HG02642 (cell line): Measurements from ENCODE around the gene SUPT4H1.

Experiments
- ATAC-seq: cut with Tn5 transposase; IDR thresholded peaks from one replicate; pipeline ENCODE4 v1.9.1; 2021; ENCODE audit warnings: mild to moderate bottlenecking; ENCODE audit not compliant: unreplicated experiment, poor library complexity

SUPT4H1 gene

GRCh38 chr17:58381124-58382035, 29.4 kb upstream of the SUPT4H1 start:
- ATAC-seq: no peak

DNA sequence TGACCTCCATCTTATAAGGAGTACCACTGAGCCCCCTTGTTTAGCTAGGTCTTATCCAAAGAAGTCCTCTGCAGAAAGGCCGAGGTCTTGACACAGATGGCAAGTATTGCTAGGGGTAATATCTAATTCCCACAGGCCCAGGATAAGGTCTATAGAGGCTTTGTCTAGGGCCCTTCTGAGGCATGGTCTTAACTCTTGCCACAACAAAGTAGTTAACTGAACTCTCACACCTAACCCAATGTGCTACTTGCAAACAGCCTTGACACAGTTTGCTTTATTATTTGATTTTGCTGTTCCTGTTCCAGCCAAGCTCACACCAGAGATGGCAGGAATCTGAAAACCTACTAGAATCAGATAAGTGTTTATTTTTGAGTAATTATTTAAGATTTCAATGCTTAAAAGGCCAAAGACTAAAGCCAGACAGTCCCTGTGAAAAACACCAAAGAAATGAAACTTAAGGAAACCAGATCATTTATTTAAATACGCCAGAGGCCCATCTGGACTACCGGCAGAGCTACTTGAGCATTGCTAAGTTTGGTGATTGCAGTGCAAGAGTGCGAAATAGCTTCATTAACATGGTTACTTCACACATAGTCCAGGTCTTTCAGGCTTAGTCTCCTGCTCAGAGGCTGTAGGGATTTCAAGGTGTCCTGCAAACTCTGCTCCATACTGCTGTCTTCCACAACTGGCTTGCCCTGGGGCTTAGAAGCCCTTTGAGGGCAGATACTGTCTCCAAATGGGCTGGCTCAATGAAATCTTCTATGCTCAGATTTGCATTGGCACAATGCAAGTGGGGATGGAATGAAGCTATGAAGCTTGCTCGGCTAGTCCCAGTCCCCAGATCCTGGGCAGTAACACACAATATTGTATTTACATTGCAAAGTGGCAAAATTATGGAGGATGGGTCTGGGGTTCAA, 28.5 kb upstream of the SUPT4H1 start:
- no peak for ATAC-seq

- ATAC-seq: no peak
Measured at GRCh38 chr17:58379511-58379824, 27.5 kb upstream of the SUPT4H1 start.

DNA sequence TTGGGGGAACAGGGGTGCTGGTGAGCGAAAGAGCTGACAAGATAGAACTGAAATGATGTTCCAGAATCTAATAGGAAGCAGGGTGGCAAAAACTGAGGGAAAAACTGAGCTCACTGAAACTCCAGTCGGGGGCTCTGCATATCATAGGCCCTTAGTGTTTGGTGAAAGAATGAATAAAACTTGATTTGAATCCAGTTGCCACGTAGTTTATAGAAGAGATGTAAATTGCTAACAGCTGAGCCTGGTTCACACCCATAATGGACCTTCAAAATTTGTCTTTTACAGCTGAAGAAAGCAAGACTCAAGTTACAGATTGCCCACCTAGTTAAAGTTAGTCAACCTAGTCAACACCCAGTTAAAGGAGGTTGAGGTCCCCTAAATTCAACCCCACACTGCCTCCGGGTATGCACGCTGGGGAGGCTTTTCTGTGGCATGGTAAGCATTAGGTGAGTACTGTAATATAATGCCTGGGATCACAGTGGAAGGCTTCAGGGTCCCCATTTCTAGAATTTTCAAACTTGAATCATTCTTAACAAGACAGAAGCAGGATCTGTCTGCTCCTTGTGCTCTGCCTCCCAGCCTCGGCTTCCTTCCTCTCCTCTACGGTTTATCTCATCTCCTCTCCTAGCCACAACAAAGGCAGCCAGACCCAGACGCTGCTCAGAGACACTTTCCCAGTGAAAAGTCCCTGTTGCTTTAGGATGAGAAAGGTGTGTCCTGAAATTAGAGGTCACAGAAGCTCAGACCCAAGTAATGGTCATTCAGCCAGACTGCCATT, 26.9 kb upstream of the SUPT4H1 start:
- ATAC-seq: no peak

DNA sequence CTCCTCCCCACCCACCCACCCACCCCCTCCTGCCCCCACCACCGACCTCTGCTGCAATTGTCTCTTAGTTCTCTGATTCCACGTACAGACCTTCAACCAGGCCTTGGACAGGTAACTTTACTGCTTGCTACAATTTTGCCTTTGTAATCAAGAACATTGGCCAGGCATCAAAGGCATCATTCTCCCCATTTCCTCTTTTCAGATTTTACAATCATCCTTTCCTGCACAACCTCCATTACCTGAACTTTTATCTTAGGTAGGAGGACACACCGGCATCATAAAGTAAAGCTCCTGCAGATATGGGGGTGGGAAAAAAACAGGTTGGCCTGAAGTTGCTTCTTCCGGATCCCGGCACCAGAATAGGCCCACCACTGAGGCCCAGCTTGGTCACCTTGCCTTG, 25.7 kb upstream of the SUPT4H1 start:
- no peak for ATAC-seq

DNA sequence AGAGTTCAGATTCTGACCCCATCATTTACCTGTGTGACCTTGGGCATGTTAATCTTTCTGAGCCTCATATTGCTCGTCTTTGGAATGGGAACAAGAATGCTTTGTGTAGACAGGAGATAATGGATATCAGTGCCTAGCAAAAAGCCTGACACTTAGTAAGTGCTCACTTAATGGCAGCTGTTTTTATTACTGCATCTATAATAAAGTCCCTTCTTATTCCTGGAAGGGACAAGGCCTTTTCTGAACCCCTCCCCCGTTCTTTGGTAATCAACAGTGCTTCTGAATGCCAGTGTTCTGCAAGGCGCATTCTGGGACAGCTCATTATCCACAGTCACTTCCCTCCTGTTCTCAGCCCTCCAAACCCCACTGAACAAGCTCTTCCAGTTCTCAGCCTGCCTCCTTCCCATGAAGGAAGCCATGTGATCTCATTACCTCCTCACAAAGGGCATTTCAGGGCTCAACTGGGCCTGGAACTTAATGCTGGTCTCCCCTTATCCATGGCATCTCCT, 25.1 kb upstream of the SUPT4H1 start:
- no peak for ATAC-seq

GRCh38 chr17:58376472-58377000, 24.5 kb upstream of the SUPT4H1 start:
- ATAC-seq: no peak

DNA sequence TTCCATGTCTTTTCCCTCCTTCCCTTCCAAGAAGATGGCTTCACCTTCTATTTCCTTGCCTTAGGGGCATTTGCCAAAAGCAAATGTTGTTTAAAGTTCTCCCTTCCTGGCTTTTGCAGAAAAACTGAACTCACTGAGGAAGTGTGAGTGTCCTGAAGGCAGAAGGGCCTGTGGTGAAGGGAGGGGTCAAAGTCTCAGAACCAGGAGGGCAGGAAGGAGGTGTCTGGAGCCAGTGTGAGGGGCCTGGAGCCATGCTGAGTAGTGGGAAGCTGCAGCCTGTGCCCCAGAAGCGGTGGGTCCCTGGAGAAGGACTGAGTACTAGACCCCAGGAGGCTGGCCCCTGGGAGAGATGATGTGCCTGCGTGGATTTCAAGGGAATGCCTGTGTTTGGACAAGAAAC, 23.8 kb upstream of the SUPT4H1 start:
- ATAC-seq: no peak

- no peak for ATAC-seq
Measured at GRCh38 chr17:58375256-58375655, 23.3 kb upstream of the SUPT4H1 start.

DNA sequence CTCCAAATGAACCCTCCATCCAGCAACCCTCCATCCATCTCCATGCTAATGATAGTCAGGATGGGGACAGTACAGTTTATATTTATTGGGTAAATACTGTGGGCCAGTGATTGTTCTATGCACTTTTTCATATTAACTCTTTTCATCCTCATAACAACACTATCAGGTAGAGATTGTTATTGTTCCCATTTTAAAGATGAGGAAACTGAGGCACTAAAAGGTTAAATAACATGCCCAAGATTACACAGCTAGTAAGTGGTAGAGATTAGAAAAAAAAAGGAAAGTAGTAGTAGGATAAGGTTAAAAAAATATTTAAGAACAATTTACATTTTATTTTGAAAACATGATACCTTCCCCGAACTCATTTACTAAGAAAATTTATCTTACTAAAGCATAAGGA, 21.9 kb upstream of the SUPT4H1 start:
- ATAC-seq: no peak

DNA sequence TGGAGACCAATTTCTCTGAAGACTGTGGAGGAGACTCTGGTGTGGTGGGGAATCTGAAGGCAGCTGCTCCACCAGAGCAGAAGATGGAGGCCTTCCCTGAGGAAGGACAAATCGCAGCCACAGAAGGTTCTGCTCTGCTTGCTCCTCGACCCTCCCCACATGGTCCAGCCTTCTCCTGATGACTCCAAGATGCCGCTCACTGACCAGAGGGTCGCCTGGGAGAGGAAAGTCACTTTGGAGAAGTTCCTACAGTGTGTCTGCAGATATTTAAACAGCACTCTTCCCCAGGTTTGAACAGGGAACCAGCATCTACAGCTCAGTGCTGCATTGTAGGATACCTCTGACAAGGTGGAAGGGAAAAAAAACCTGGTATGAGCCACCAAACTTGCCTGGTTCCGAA, 21.0 kb upstream of the SUPT4H1 start:
- no peak for ATAC-seq

DNA sequence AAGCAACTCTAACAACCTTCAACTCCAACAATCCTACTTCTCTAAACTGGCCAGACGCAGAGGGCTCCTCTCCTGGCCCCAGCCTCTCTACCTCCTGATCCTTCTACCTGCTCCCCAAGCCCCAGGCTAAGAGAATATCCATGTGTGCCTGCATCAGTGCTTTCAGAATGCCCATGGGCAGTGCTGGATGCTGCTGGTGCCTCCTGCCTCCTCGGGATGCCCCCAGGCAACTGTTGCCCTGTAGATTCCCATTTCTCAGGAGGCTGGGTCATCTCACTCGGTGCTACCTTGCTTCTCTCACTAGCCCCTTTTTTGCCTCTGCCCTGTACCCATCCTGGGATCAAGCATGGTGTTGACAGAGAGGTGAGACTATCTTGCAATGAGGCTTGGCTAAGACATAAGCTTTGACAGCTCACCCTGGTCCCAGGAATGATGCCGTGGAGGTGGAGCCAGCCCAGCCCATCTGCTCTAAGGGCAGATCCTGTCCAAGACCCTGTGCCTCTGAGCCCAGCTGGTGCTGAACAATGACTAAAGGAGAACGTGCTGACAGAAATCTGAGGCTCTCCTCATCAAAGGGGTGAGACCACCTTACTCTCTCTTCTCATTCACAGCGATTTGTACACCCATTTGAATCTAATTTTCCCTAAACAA, 19.4 kb upstream of the SUPT4H1 start:
- ATAC-seq: no peak

DNA sequence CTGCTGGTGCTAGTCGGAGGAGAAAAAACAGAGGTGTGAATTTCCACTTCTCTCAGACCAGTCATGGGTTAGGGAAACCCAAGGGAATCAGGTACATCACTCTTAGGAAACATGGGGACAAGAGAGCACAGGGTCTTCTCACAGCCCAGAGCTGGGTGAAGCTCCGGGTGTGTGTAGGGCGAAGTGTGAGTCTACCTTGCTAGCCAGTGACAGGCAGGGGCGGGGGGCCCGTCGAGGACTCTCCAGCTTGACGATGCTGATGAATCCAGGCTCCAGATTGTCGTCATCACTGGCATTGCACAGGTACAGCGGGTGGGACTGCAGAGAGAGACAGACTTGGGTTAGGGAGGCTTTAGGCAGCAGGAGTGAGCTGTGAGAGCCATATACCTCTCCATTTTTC, 18.7 kb upstream of the SUPT4H1 start:
- ATAC-seq: no peak

DNA sequence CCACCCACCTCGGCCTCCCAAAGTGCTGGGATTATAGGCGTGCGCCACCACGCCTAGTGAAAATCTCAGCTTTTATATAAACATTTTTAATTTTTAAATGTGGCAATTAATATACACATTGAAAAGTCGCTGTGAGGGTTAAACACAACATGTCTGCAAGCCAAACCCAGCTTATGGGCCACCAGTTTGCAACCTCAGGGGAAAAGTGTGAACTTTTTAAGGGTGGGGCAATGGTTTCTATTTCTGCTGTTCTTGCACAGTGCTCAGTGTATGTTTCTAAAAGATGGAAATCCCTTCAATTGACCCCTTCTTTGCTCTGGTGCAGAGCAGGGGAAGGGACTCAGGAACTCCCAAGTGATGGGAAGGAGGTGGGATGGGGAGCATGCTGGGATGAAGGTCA, 18.3 kb upstream of the SUPT4H1 start:
- ATAC-seq: no peak

- no peak for ATAC-seq
Measured at GRCh38 chr17:58369214-58370031, 17.4 kb upstream of the SUPT4H1 start.

DNA sequence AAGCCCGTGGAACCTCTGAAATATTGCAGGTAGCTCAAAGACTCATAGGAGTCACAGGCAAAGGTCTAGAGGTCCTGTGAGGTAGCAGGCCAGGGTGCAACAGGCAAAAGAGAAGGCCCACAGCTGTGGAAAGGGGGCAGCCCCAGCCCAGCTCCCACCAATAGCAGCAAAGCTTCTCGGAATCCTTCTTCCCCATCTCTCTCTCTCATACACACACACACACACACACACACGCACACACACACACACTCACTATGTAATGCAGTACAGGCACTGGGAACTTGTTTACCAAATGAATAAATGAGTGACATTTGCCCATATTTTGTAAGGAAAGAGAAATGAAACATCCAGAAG, 16.8 kb upstream of the SUPT4H1 start:
- ATAC-seq: no peak

GRCh38 chr17:58367461-58367860, 15.5 kb upstream of the SUPT4H1 start:
- ATAC-seq: no peak

DNA sequence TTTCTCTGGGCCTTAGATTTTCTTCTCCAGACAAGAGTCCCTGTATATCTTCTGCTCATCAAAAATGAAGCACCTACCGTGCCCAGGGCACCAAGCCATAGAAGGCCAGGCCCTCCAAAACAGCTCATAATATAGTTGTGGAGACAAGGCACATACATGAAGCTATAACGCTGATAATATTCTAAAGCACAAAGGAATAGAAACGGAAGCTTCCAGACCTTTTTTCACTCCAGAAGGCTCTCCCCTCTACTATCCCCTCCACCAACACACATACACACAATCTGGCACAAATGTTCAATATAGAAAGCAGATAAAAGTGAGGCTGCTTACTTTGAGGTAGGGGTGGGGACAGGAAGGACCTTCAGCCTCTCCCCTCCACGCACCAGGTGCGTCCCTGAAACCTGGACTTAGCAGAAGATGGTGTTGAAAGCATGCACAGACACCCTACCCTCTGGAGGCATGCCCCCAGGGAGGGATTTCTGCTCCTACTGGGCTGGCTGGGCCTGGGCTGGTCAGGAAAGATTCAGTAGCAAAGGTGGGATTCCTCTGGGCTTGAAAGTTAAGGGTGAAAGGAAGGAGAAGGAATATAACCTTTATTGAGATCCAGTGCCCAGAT, 14.1 kb upstream of the SUPT4H1 start:
- ATAC-seq: no peak
